Measurements from ENCODE around the gene SHISA9. TPM values are rescaled to one million over a fixed set of nuclear protein-coding genes. Genes with fewer than 3 reads are reported as not detected.

The SHISA9 gene
- total RNA-seq, 4 donors from 2014 or later, result 0.30 to 3.1 (median 0.66) TPM

DNA sequence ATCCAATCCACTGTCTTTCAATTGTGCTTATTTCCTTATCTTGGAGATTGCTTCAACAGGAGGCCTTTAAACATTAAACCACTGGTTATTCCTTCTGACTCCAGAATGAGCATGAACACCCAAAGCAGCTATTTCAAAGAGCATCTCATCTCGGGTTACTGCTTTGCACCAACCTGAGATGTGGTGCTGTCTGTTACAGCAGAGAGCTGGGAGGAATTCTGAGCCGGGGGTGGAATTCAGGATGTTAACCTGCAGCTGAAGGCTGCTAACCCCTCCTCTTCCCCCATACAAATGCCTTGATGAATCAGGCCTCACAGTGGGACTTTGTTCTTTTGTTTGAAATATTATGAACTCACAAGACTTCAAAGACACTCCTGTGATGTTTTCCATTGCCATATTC, 113.1 kb downstream of the SHISA9 start:
- no peak for TF ChIP-seq CTCF (IDR thresholded peaks at IDR 0.05)
- TF ChIP-seq POLR2A (IDR thresholded peaks at IDR 0.05), result no peak
- intact Hi-C loops (cut with DNase I; ENCODE audit: low total_unique reads), result no loop called here
- WGBS, 2 donors, result 12 to 13% methylated on average over 2 of the region's 2 CpGs
- no peak for DNase-seq (ENCODE audit: low spot score in 2 of 2)
- no peak overlapping the region for H3K4me3 ChIP-seq (ENCODE audit: low read depth, poor library complexity, severe bottlenecking)

DNA sequence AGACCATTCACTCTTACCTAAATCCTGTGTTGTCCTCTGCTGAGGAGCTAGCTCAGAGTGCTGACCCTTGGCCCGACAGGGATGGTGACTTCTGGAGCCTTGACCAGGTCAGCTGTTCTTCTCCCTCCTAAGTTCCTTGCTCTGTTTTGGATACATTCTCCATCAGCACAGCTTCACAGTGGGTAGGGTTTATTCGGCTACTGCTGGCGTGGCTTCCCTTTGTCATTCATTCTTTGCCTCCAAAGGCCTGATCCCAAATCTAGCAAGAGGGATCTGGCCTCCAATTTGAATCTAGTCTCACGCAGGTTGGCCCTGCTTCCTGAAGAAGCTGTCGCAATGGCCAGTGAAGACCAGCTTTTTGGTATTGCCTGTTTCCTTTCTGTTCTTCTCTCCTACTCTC, 116.6 kb downstream of the SHISA9 start:
- no peak overlapping the region for H3K4me3 ChIP-seq (ENCODE audit: low read depth, poor library complexity, severe bottlenecking)
- intact Hi-C loops (cut with DNase I; ENCODE audit: low total_unique reads), result no loop called here
- WGBS, 2 donors, result 65 to 70% methylated on average over 5 of the region's 5 CpGs
- TF ChIP-seq POLR2A (IDR thresholded peaks at IDR 0.05) (no peak), CTCF (IDR thresholded peaks at IDR 0.05) (no peak)
- DNase-seq (ENCODE audit: low spot score in 2 of 2), result no peak

GRCh38 chr16:13021996-13022395, 120.6 kb downstream of the SHISA9 start:
- 76 to 81% methylated on average over 7 of the region's 7 CpGs for WGBS, 2 donors
- H3K4me3 ChIP-seq (ENCODE audit: low read depth, poor library complexity, severe bottlenecking), result no peak overlapping the region
- intact Hi-C loops (cut with DNase I; ENCODE audit: low total_unique reads), result no loop called here
- no peak for DNase-seq (ENCODE audit: low spot score in 2 of 2)
- TF ChIP-seq CTCF (IDR thresholded peaks at IDR 0.05) (no peak), POLR2A (IDR thresholded peaks at IDR 0.05) (no peak)

- H3K4me3 ChIP-seq (ENCODE audit: low read depth, poor library complexity, severe bottlenecking), result no peak overlapping the region
- intact Hi-C loops (cut with DNase I; ENCODE audit: low total_unique reads), result no loop called here
- no peak for DNase-seq (ENCODE audit: low spot score in 2 of 2)
- TF ChIP-seq POLR2A (IDR thresholded peaks at IDR 0.05) (no peak), CTCF (IDR thresholded peaks at IDR 0.05) (no peak)
- 60 to 65% methylated on average over 5 of the region's 5 CpGs for WGBS, 2 donors
Measured at GRCh38 chr16:13029786-13030185, 128.4 kb downstream of the SHISA9 start.

GRCh38 chr16:13030769-13031168, 129.4 kb downstream of the SHISA9 start:
- TF ChIP-seq CTCF (IDR thresholded peaks at IDR 0.05) (no peak), POLR2A (IDR thresholded peaks at IDR 0.05) (no peak)
- intact Hi-C loops (cut with DNase I; ENCODE audit: low total_unique reads), result no loop called here
- 39 to 53% methylated on average over 6 of the region's 6 CpGs for WGBS, 2 donors

DNA sequence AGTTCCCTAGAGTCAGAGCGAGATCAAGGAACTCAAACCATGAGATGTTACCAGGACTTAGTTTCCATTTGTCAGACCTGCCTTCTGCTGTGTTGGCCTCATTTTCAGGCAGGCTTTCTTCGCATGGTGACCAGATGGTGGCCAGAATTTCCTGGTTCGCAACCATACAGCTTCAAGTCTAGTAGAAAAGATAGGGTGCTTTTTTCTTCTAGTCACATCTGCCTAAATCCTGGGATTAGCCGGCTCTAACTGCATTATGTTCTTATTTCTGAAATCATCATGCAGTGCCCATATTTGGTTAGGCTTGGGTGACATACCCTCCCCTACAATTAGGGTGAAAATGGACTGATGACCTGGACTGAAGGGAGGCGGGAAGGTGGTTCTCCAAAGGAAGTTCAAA, 131.5 kb downstream of the SHISA9 start:
- TF ChIP-seq POLR2A (IDR thresholded peaks at IDR 0.05) (no peak), CTCF (IDR thresholded peaks at IDR 0.05) (no peak)
- 86% methylated on average over 5 of the region's 5 CpGs for WGBS, 2 donors
- intact Hi-C loops (cut with DNase I; ENCODE audit: low total_unique reads), result no loop called here

More at GRCh38 chr16:13030769-13031168, 129.4 kb downstream of the SHISA9 start:
- no peak for DNase-seq (ENCODE audit: low spot score in 2 of 2)
- H3K4me3 ChIP-seq (ENCODE audit: low read depth, poor library complexity, severe bottlenecking), result no peak overlapping the region

More for the DNA sequence above, 131.5 kb downstream of the SHISA9 start:
- H3K4me3 ChIP-seq (ENCODE audit: low read depth, poor library complexity, severe bottlenecking), result no peak overlapping the region
- DNase-seq (ENCODE audit: low spot score in 2 of 2), result no peak
